ENCODE results near the gene EEF1A2.

DNA sequence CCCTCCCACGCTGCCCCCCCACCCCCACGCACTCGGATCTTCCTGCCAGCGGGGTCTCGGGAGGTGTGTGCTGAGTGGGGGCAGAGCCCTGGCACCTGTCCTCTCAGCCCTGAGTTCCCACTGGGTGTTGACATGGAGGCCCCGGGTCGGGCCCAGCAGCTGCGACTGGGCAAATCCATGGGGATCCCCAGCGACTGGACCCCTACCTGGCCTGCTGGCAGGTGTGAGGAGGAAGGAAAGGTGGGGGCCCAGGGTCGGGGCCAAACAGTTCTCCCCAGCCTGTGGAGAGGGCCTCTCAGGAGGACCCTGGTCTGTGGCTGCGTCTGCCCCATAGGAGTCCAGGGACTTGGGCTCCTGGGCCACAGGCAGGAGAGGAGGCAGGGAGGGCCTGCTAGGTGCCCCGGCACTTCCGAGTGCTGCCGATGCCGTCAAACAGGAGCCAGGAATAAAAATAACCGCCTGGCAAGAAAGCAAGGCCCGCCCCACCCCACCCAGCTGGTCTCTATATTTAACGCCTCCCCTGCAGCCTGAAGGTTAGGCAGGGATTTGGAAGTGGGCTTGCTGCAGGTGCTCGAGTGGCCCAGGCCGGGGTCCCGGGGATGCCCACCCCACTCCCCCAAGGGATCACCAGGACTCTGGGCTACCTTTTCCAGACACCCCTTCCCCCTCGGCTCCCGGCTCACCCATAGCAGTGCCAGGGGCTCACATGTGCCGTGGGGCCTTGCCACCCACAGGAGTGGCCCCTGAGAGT, 1.4 kb upstream of the EEF1A2 start:
- TF ChIP-seq, protein P1, sequence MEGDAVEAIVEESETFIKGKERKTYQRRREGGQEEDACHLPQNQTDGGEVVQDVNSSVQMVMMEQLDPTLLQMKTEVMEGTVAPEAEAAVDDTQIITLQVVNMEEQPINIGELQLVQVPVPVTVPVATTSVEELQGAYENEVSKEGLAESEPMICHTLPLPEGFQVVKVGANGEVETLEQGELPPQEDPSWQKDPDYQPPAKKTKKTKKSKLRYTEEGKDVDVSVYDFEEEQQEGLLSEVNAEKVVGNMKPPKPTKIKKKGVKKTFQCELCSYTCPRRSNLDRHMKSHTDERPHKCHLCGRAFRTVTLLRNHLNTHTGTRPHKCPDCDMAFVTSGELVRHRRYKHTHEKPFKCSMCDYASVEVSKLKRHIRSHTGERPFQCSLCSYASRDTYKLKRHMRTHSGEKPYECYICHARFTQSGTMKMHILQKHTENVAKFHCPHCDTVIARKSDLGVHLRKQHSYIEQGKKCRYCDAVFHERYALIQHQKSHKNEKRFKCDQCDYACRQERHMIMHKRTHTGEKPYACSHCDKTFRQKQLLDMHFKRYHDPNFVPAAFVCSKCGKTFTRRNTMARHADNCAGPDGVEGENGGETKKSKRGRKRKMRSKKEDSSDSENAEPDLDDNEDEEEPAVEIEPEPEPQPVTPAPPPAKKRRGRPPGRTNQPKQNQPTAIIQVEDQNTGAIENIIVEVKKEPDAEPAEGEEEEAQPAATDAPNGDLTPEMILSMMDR (IDR thresholded peaks at IDR 0.05; ENCODE audit: low read length) = no peak
- no peak for TF ChIP-seq EZH2 (optimal IDR thresholded peaks at IDR 0.05; ENCODE audit: low read depth, low read length)
- TF ChIP-seq EZH2phosphoT487 (IDR thresholded peaks at IDR 0.05; ENCODE audit: low read length) = no peak

All from MM.1S (cell line).